Cardiac atrium fibroblast (primary cell): Measurements from ENCODE around the gene GYPB. TPM values are rescaled to one million over a fixed set of nuclear protein-coding genes. Genes with fewer than 3 reads are reported as not detected.

ENCODE experiments used
- total RNA-seq: library from RNA; depleted of rRNA; stranded (reverse); fragments of >200 nt; gene quantifications from 2 replicates; pipeline ENCODE4 v1.2.3, GENCODE V29; 2015

GYPB gene
- not detected in 2 replicates for total RNA-seq

GRCh38 chr4:144019277-144019676 is at the start of gene GYPB:
TSS of gene GYPB (minus strand) at chr4:144019380. CDS start at chr4:144019287, 93 bp downstream.

Other genes with a start within 250 kb of the GYPB start
- 0.49 and 0.54 TPM in 2 replicates for gene GYPE, start 113.8 kb downstream of the GYPB start, total RNA-seq
- gene GYPA, start 121.3 kb upstream of the GYPB start, total RNA-seq = not detected in 2 replicates